Kidney (tissue), 14 donors: ENCODE results near the gene APOBEC3F. TPM values are rescaled to one million over a fixed set of nuclear protein-coding genes. Genes with fewer than 3 reads are reported as not detected.
A peak's percentile ranks its signal among the peaks of the same experiment; 100 is the strongest.
"Not testable (repeated sequence)": the region's sequence is repeated elsewhere in the genome, so short reads cannot be mapped to it uniquely, and the experiment has no call there.

Experiments used
- DNase-seq, 5 donors: peaks; one replicate each; pipeline ENCODE4 v3.0.0-alpha.2; 2013 to 2020
- FAIRE-seq: peaks from 2 replicates; lab custom pipeline; 2012; peaks lifted over from hg19 to GRCh38; lab: Jason Lieb, UNC
- H3K27ac ChIP-seq, 2 donors: one replicate each; pipeline ENCODE4 v1.7.0; 2013; ENCODE audit warnings: low read depth in 2 of 2, low read length in 2 of 2, inconsistent platforms in 1 of 2
- H3K27me3 ChIP-seq: one replicate; pipeline ENCODE4 v1.7.1; 2013; ENCODE audit warnings: low read length, inconsistent platforms; ENCODE audit not compliant: control insufficient read depth, insufficient read depth
- H3K36me3 ChIP-seq, 3 donors: one replicate each; pipeline versions ENCODE4 v1.7.0 to v1.7.1; 2013; ENCODE audit warnings: low read length in 3 of 3, control low read depth in 1 of 3, inconsistent platforms in 1 of 3; ENCODE audit not compliant: insufficient read depth in 3 of 3, control insufficient read depth in 2 of 3
- H3K4me1 ChIP-seq, 3 donors: one replicate each; pipeline versions ENCODE4 v1.7.0 to v1.7.1; 2013; ENCODE audit warnings: low read length in 3 of 3, inconsistent platforms in 1 of 3, low read depth in 1 of 3; ENCODE audit not compliant: control insufficient read depth in 2 of 3, insufficient read depth in 2 of 3
- H3K4me3 ChIP-seq, 3 donors: one replicate each; pipeline versions ENCODE4 v1.7.0 to v1.8.1; 2013; ENCODE audit warnings: low read length in 3 of 3, control low read depth in 1 of 3, inconsistent platforms in 1 of 3
- H3K9ac ChIP-seq, 3 donors: one replicate each; pipeline versions ENCODE4 v1.7.0 to v1.7.1; 2013; ENCODE audit warnings: low read length in 3 of 3, control low read depth in 1 of 3, inconsistent platforms in 1 of 3
- H3K9me3 ChIP-seq, 3 donors: one replicate each; pipeline versions ENCODE4 v1.7.0 to v1.7.1; 2013; ENCODE audit warnings: low read length in 3 of 3, control low read depth in 1 of 3, inconsistent platforms in 1 of 3; ENCODE audit not compliant: control insufficient read depth in 2 of 3, insufficient read depth in 1 of 3
- CTCF ChIP-seq: IDR thresholded peaks from 3 replicates; pipeline ENCODE4 v1.5.1; 2012; ENCODE audit warnings: mild to moderate bottlenecking, moderate library complexity, borderline replicate concordance; ENCODE audit not compliant: insufficient read depth; ENCODE audit errors: extremely low read depth
- intact Hi-C: fragments of 100-400 bp; cut with DNase I; formaldehyde crosslinking; loops from one replicate; pipeline ENCODE4 v1.11.1; 2022
- polyA plus RNA-seq: library from polyadenylated mRNA; stranded (reverse); fragments of 350-450 nt; fragmentation: Illumina TruSeq; extraction: RNeasy Lipid Tissue Mini Kit (QIAGEN cat#74804); gene quantifications from one replicate; pipeline ENCODE4 v1.2.3, GENCODE V29; 2014; ENCODE audit warnings: low read depth, low replicate concordance; ENCODE audit not compliant: insufficient read depth
- total RNA-seq: library from RNA; stranded (reverse); fragmentation: NEBNext Ultra II Directional; extraction: Animal tissue kit (Norgen Biotek cat#: 25700); gene quantifications from one replicate; pipeline ENCODE4 v1.2.1, GENCODE V29; 2021
- donor health status: control.
- donor health status: control.
- donor health status: control.
- donor health status: control.
- donor health status: control.
- donor health status: DM: yes; HTN: yes; CAD: no.
- donor health status: Normal renal cell carcinoma (clear cell type).

The APOBEC3F gene
- total and polyA plus RNA-seq, 2 donors from 2014 or later, result 6.9 to 16.3 TPM

- Histone ChIP-seq H3K27ac (peak within 1 kb of the TSS in 1 of 2 donors; percentile 60), H3K9ac (peak within 1 kb of the TSS in 1 of 3 donors; percentile 19), H3K4me3 (peak within 1 kb of the TSS; percentile 11 to 53 (median 50))
- H3K36me3 ChIP-seq, FAIRE-seq, intact Hi-C loops, H3K4me1 ChIP-seq, H3K9me3 ChIP-seq, H3K27me3 ChIP-seq: not testable (repeated sequence)
- peak in 3 of 5 donors; percentile 33 to 85 (median 64) for DNase-seq
Measured at GRCh38 chr22:39077026-39077840, 36.6 kb downstream of the APOBEC3F start, which contains the start of gene APOBEC3G. APOBEC3G (plus strand) TSS chr22:39077275; CDS start chr22:39077362, 87 bp downstream.

GRCh38 chr22:39077912-39078311, 37.2 kb downstream of the APOBEC3F start:
- H3K9ac ChIP-seq, H3K36me3 ChIP-seq, H3K4me1 ChIP-seq, H3K9me3 ChIP-seq, intact Hi-C loops, H3K27ac ChIP-seq, FAIRE-seq, H3K27me3 ChIP-seq: not testable (repeated sequence)
- peak in 1 of 5 donors; percentile 54 for DNase-seq
- H3K4me3 ChIP-seq, result peak overlapping the region in 1 of 3 donors; percentile 53

GRCh38 chr22:39078329-39078728, 37.7 kb downstream of the APOBEC3F start:
- intact Hi-C loops, result no loop called here
- H3K4me1 ChIP-seq, result peaks cover 0 to 4% (median 3%) of the 10 kb centered on the region in 3 donors
- DNase-seq (peak in 1 of 5 donors; percentile 59), FAIRE-seq (no peak)
- TF ChIP-seq CTCF, result no peak
- H3K9me3 ChIP-seq, result no peaks in the 10 kb centered on the region
- H3K27ac ChIP-seq, result no peak overlapping the region
- no peaks in the 10 kb centered on the region for H3K36me3 ChIP-seq
- no peaks in the 10 kb centered on the region for H3K27me3 ChIP-seq
- H3K9ac ChIP-seq, result no peak overlapping the region
- no peak overlapping the region for H3K4me3 ChIP-seq

- H3K9me3 ChIP-seq, H3K9ac ChIP-seq, H3K4me1 ChIP-seq, H3K4me3 ChIP-seq, FAIRE-seq, H3K36me3 ChIP-seq, H3K27me3 ChIP-seq, H3K27ac ChIP-seq, intact Hi-C loops: not testable (repeated sequence)
- DNase-seq, result peak in 1 of 5 donors; percentile 23
Measured at GRCh38 chr22:39079054-39079637, 38.5 kb downstream of the APOBEC3F start.
